Immature natural killer cell (primary cell): ENCODE measurements around the gene VTI1A. TPM values are rescaled to one million over a fixed set of nuclear protein-coding genes. Genes with fewer than 3 reads are reported as not detected.

Source experiments
- DNase-seq, 3 donors: peaks; one replicate each; pipeline ENCODE4 v3.0.0; 2022; ENCODE audit warnings: mixed read lengths in 1 of 3
- H3K27ac Mint-ChIP-seq, 6 donors: one replicate each; pipeline ENCODE4 v1.8.0; 2020; ENCODE audit warnings: mixed read lengths in 6 of 6, mild to moderate bottlenecking in 5 of 6, inconsistent platforms in 4 of 6, moderate library complexity in 3 of 6
- H3K27me3 Mint-ChIP-seq, 3 donors: one replicate each; pipeline ENCODE4 v1.8.0; 2020 to 2021; ENCODE audit warnings: low read depth in 3 of 3, mild to moderate bottlenecking in 3 of 3, mixed read lengths in 3 of 3, moderate library complexity in 3 of 3, inconsistent platforms in 1 of 3
- H3K36me3 Mint-ChIP-seq, 3 donors: one replicate each; pipeline ENCODE4 v1.8.0; 2020; ENCODE audit warnings: mixed read lengths in 3 of 3, inconsistent platforms in 2 of 3, mild to moderate bottlenecking in 2 of 3
- H3K4me1 Mint-ChIP-seq, 2 donors: one replicate each; pipeline ENCODE4 v1.8.0; 2020; ENCODE audit warnings: inconsistent platforms in 2 of 2, mild to moderate bottlenecking in 2 of 2, mixed read lengths in 2 of 2, moderate library complexity in 1 of 2
- H3K4me3 Mint-ChIP-seq, 5 donors: one replicate each; pipeline ENCODE4 v1.8.0; 2020; ENCODE audit warnings: mild to moderate bottlenecking in 5 of 5, mixed read lengths in 5 of 5, inconsistent platforms in 3 of 5, moderate library complexity in 3 of 5
- H3K9me3 Mint-ChIP-seq, 6 donors: one replicate each; pipeline ENCODE4 v1.8.0; 2020; ENCODE audit warnings: mild to moderate bottlenecking in 6 of 6, mixed read lengths in 6 of 6, inconsistent platforms in 4 of 6, moderate library complexity in 3 of 6
- polyA plus RNA-seq, 3 donors: library from polyadenylated mRNA; unstranded; fragments of 300-500 nt; fragmentation: Illumina TruSeq; gene quantifications; one replicate each; pipeline ENCODE4 v1.2.3, GENCODE V29; 2021

Gene VTI1A
- polyA plus RNA-seq, 3 donors from 2014 or later, result 15.0 to 40.2 (median 31.2) TPM

- Mint-ChIP-seq H3K27ac (no peak overlapping the region), H3K4me3 (no peak overlapping the region), H3K4me1 (peaks cover 1 to 6% of the 10 kb centered on the region in 2 donors), H3K36me3 (peaks cover 7 to 33% (median 24%) of the 10 kb centered on the region in 3 donors), H3K27me3 (no peaks in the 10 kb centered on the region), H3K9me3 (no peaks in the 10 kb centered on the region)
- DNase-seq, result no peak
These were observed 18.4 kb downstream of the VTI1A start for GRCh38 chr10:112465299-112465883.

GRCh38 chr10:112466802-112467201, 19.8 kb downstream of the VTI1A start:
- DNase-seq, result no peak
- H3K27ac Mint-ChIP-seq, result no peak overlapping the region
- no peak overlapping the region for H3K4me3 Mint-ChIP-seq
- peaks cover 7 to 33% (median 24%) of the 10 kb centered on the region in 3 donors for H3K36me3 Mint-ChIP-seq
- H3K9me3 Mint-ChIP-seq, result no peaks in the 10 kb centered on the region
- H3K27me3 Mint-ChIP-seq, result no peaks in the 10 kb centered on the region
- peaks cover 1 to 9% of the 10 kb centered on the region in 2 donors for H3K4me1 Mint-ChIP-seq

DNA sequence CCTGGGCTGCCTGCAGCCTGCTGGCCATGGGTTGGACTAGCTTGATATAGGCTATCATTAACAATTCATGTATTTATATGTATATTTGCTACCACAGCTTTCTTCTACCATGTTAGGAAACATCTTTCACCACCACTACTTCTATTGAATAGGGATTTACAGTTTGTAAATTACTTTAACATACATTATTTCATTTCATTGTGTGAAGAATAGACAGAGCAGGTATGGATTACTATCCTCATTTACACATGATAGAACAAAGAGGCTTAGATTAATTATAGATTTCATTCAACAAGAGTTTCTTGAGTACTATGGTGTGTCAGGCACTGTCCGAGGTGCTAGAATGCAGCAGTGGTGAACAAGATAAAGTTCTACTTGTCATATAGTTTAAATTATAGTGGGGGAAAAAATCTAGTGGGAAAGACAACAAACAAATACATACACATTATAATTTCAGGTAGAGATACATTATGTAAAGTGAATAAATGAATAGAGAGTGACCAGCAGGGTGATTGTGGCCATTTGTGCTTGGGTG, 20.6 kb downstream of the VTI1A start:
- Mint-ChIP-seq H3K36me3 (peaks cover 7 to 33% (median 24%) of the 10 kb centered on the region in 3 donors), H3K9me3 (no peaks in the 10 kb centered on the region), H3K4me1 (peaks cover 1 to 13% of the 10 kb centered on the region in 2 donors), H3K4me3 (no peak overlapping the region), H3K27ac (no peak overlapping the region), H3K27me3 (no peaks in the 10 kb centered on the region)
- no peak for DNase-seq

GRCh38 chr10:112471878-112472487, 25.0 kb downstream of the VTI1A start:
- Mint-ChIP-seq H3K36me3 (peaks cover 0 to 3% (median 0%) of the 10 kb centered on the region in 3 donors), H3K27ac (peak overlapping the region in 3 of 6 donors; percentile 27 to 51 (median 36)), H3K27me3 (no peaks in the 10 kb centered on the region), H3K4me1 (peaks cover 1 to 13% of the 10 kb centered on the region in 2 donors), H3K9me3 (no peaks in the 10 kb centered on the region), H3K4me3 (no peak overlapping the region)
- peak; percentile 15 to 42 (median 28) for DNase-seq

DNA sequence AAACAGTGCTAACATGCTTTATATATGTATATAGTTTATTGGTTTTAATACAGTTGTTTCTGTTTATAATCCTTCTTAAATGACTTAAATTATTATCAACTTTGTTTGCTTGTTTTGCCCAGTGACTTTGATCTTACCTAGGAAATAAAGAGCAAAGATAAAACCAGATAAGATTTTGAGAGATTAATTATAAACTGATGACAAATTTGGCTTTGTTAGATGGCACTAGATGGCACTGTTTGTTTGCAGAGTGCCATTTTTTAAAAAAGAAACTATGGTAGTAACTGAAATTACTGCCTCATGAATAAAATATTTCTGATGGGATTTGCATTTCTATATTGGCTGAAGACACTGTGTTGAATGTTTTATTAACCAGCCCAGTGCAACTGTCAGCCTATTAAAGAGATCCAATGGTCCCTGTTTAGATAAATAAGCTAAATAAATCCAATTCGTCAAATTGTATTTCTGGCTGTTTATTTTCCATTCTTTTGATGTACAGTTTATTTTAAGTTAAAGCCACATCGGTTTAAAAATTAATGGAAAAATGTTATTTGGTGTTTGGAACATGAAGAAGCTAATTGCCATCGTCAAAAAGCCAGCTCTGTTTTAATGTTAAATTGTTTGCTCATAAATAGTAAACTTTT, 28.7 kb downstream of the VTI1A start:
- Mint-ChIP-seq H3K27me3 (no peaks in the 10 kb centered on the region), H3K9me3 (no peaks in the 10 kb centered on the region), H3K4me3 (no peak overlapping the region), H3K36me3 (no peaks in the 10 kb centered on the region), H3K4me1 (peaks cover 0 to 17% of the 10 kb centered on the region in 2 donors), H3K27ac (no peak overlapping the region)
- DNase-seq, result peak in 1 of 3 donors; percentile 8

DNA sequence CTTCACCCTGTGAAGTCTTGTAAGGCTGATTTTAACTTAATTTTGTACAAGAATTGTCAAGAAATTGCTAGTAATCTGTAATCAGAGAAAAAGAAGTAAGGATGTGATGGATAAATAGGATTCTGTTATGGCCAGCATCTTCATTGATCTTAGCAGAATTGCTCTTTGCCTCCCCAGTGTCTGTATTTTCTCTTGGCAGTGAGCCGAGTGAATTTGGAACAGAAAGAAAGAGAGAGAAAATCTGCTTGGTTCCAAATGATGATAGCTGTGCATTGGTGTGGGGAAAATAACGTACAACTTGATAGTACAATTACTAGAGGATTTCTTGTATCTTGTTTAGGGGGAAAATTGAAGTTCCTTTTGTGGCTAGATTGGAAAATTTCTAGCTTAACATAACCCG, 34.6 kb downstream of the VTI1A start:
- no peak for DNase-seq
- H3K9me3 Mint-ChIP-seq, result no peaks in the 10 kb centered on the region
- peaks cover 0 to 4% (median 0%) of the 10 kb centered on the region in 3 donors for H3K36me3 Mint-ChIP-seq
- peaks cover 0 to 6% of the 10 kb centered on the region in 2 donors for H3K4me1 Mint-ChIP-seq
- no peak overlapping the region for H3K4me3 Mint-ChIP-seq
- H3K27me3 Mint-ChIP-seq, result peaks cover 0 to 2% (median 0%) of the 10 kb centered on the region in 3 donors
- no peak overlapping the region for H3K27ac Mint-ChIP-seq

- Mint-ChIP-seq H3K4me3 (no peak overlapping the region), H3K27ac (no peak overlapping the region), H3K9me3 (no peaks in the 10 kb centered on the region), H3K4me1 (peaks cover 0 to 4% of the 10 kb centered on the region in 2 donors), H3K36me3 (peaks cover 0 to 4% (median 0%) of the 10 kb centered on the region in 3 donors), H3K27me3 (peaks cover 0 to 2% (median 0%) of the 10 kb centered on the region in 3 donors)
- DNase-seq, result no peak
These were observed 37.4 kb downstream of the VTI1A start for GRCh38 chr10:112484399-112484798.

DNA sequence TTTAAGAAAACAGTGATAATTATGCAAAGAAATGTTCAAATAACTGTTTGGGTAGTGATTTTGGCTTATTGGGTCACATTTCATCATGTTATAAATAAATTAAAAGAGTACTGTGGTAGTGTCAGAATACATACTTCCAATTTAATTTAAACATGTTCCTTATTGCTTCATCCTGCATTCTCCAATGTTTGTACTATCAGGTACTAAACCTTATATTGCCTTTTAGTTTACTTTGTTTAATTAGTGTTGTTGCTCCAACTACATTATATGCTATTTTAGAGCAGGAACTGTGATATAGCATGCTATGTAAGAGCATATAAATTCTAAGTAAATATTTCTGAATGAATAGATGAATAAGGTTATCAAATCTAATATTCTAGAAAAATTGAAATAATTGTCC, 40.9 kb downstream of the VTI1A start:
- peaks cover 0 to 14% of the 10 kb centered on the region in 2 donors for H3K4me1 Mint-ChIP-seq
- H3K27ac Mint-ChIP-seq, result no peak overlapping the region
- DNase-seq, result no peak
- no peaks in the 10 kb centered on the region for H3K9me3 Mint-ChIP-seq
- H3K4me3 Mint-ChIP-seq, result no peak overlapping the region
- peaks cover 0 to 4% (median 0%) of the 10 kb centered on the region in 3 donors for H3K27me3 Mint-ChIP-seq
- peaks cover 0 to 4% (median 0%) of the 10 kb centered on the region in 3 donors for H3K36me3 Mint-ChIP-seq

GRCh38 chr10:112490545-112490944, 43.5 kb downstream of the VTI1A start:
- H3K4me3 Mint-ChIP-seq, result no peak overlapping the region
- peaks cover 0 to 25% of the 10 kb centered on the region in 2 donors for H3K4me1 Mint-ChIP-seq
- H3K9me3 Mint-ChIP-seq, result no peaks in the 10 kb centered on the region
- no peaks in the 10 kb centered on the region for H3K36me3 Mint-ChIP-seq
- no peak overlapping the region for H3K27ac Mint-ChIP-seq
- H3K27me3 Mint-ChIP-seq, result peaks cover 0 to 2% (median 0%) of the 10 kb centered on the region in 3 donors
- no peak for DNase-seq

DNA sequence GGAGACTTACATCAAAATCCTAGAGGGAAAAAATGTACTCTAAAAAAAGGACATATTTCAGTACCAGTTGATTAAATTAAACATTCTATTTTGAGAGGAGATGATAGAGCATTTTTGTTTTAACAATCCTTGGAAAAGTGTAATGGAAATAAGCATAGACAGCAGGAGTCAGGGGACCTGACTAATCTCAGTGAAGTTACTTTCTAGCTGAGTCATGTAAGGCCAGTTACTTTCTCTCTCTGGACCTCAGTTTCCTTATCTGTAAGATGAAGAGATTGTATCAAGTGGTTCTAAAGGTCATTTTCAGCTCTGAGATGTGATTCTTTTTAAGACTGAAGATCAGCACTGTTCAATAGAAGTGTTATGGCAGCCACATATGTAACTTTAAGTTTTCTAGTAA, 44.1 kb downstream of the VTI1A start:
- H3K27ac Mint-ChIP-seq, result no peak overlapping the region
- no peak overlapping the region for H3K4me3 Mint-ChIP-seq
- DNase-seq, result no peak
- H3K4me1 Mint-ChIP-seq, result peaks cover 0 to 28% of the 10 kb centered on the region in 2 donors
- H3K9me3 Mint-ChIP-seq, result no peaks in the 10 kb centered on the region
- H3K27me3 Mint-ChIP-seq, result peaks cover 0 to 2% (median 0%) of the 10 kb centered on the region in 3 donors
- no peaks in the 10 kb centered on the region for H3K36me3 Mint-ChIP-seq

GRCh38 chr10:112492736-112493135, 45.7 kb downstream of the VTI1A start:
- H3K4me3 Mint-ChIP-seq, result no peak overlapping the region
- no peak for DNase-seq
- H3K4me1 Mint-ChIP-seq, result peaks cover 9 to 41% of the 10 kb centered on the region in 2 donors
- H3K36me3 Mint-ChIP-seq, result no peaks in the 10 kb centered on the region
- H3K27ac Mint-ChIP-seq, result no peak overlapping the region
- peaks cover 0 to 2% (median 0%) of the 10 kb centered on the region in 3 donors for H3K27me3 Mint-ChIP-seq
- no peaks in the 10 kb centered on the region for H3K9me3 Mint-ChIP-seq

GRCh38 chr10:112497347-112497950, 50.4 kb downstream of the VTI1A start:
- Mint-ChIP-seq H3K4me3 (peak overlapping the region in 1 of 5 donors; percentile 41), H3K9me3 (no peaks in the 10 kb centered on the region), H3K27ac (no peak overlapping the region), H3K36me3 (peaks cover 4 to 14% (median 7%) of the 10 kb centered on the region in 3 donors), H3K27me3 (peaks cover 0 to under 1% (median 0%) of the 10 kb centered on the region in 3 donors), H3K4me1 (peaks cover 13 to 33% of the 10 kb centered on the region in 2 donors)
- no peak for DNase-seq

- H3K4me1 Mint-ChIP-seq, result peaks cover 13 to 24% of the 10 kb centered on the region in 2 donors
- no peak overlapping the region for H3K4me3 Mint-ChIP-seq
- H3K27ac Mint-ChIP-seq, result no peak overlapping the region
- H3K36me3 Mint-ChIP-seq, result peaks cover 4 to 14% (median 7%) of the 10 kb centered on the region in 3 donors
- no peaks in the 10 kb centered on the region for H3K27me3 Mint-ChIP-seq
- no peaks in the 10 kb centered on the region for H3K9me3 Mint-ChIP-seq
- no peak for DNase-seq
These were observed 51.8 kb downstream of the VTI1A start for GRCh38 chr10:112498806-112499205.
